Caco-2 (cell line): Measurements from ENCODE around the gene PRRT1B. TPM values are rescaled to one million over a fixed set of nuclear protein-coding genes. Genes with fewer than 3 reads are reported as not detected.

ENCODE experiments used
- BruUV-seq: library from RNA; stranded (reverse); fragments of 400-500 nt; replicated peaks from 2 replicates; lab custom pipeline; 2021; lab: Mats Ljungman, UMichigan
- CTCF ChIA-PET: fragments of 300-600 bp; sonication (Branson Sonifier 250); formaldehyde crosslinking; loops from one replicate; lab custom pipeline; 2022; ENCODE audit warnings: antibody characterized with exemption; lab: Charles Lee
- POLR2A ChIA-PET: fragments of 300-600 bp; sonication (Branson Sonifier 250); formaldehyde crosslinking; loops from one replicate; lab custom pipeline; 2022; ENCODE audit warnings: antibody characterized with exemption; lab: Charles Lee
- DNase-seq, 2 experiments: peaks; one replicate each; pipeline versions ENCODE4 v3.0.0 to v3.0.0-alpha.2; 2020 to 2022
- H3K27me3 ChIP-seq: replicated peaks from 2 replicates; pipeline ENCODE4 v1.6.0; 2011; ENCODE audit warnings: low read length; ENCODE audit not compliant: control insufficient read depth, insufficient read depth
- H3K36me3 ChIP-seq: 2 replicates; pipeline ENCODE4 v1.5.1; 2011; ENCODE audit warnings: low read length; ENCODE audit not compliant: control insufficient read depth, insufficient read depth
- H3K4me1 ChIP-seq: fragments of 250-450 bp; sonication (Bioruptor Pico); 2 replicates; pipeline ENCODE4 v1.5.1; 2020; ENCODE audit warnings: mild to moderate bottlenecking
- H3K4me3 ChIP-seq: 2 replicates; pipeline ENCODE4 v1.5.1; 2011; ENCODE audit warnings: low read depth, mild to moderate bottlenecking, control low read depth, low read length
- H3K9me3 ChIP-seq: fragments of 250-450 bp; sonication (Bioruptor Pico); 2 replicates; pipeline ENCODE4 v1.5.1; 2020; ENCODE audit warnings: mild to moderate bottlenecking, moderate library complexity
- H3K27ac Mint-ChIP-seq: one replicate; pipeline ENCODE4 v1.8.0; 2022; ENCODE audit warnings: mixed read lengths; ENCODE audit not compliant: unreplicated experiment
- H3K27me3 Mint-ChIP-seq: one replicate; pipeline ENCODE4 v1.8.0; 2022; ENCODE audit warnings: mixed read lengths; ENCODE audit not compliant: insufficient read depth, unreplicated experiment
- H3K36me3 Mint-ChIP-seq: one replicate; pipeline ENCODE4 v1.8.0; 2022; ENCODE audit warnings: mild to moderate bottlenecking, mixed read lengths; ENCODE audit not compliant: insufficient read depth, unreplicated experiment
- H3K4me1 Mint-ChIP-seq: one replicate; pipeline ENCODE4 v1.8.0; 2022; ENCODE audit warnings: low read depth, mixed read lengths; ENCODE audit not compliant: unreplicated experiment
- H3K4me3 Mint-ChIP-seq: one replicate; pipeline ENCODE4 v1.8.0; 2022; ENCODE audit warnings: mild to moderate bottlenecking, moderate library complexity, mixed read lengths; ENCODE audit not compliant: unreplicated experiment
- H3K9me3 Mint-ChIP-seq: one replicate; pipeline ENCODE4 v1.8.0; 2022; ENCODE audit warnings: mixed read lengths; ENCODE audit not compliant: unreplicated experiment
- intact Hi-C: fragments of 100-400 bp; cut with micrococcal nuclease; formaldehyde crosslinking; loops from one replicate; pipeline ENCODE4 v1.10.0; 2022; ENCODE audit not compliant: unreplicated experiment
- total RNA-seq: library from RNA; stranded (reverse); gene quantifications from 2 replicates; pipeline ENCODE4 v1.2.3, GENCODE V29; 2022
- TF ChIP-seq, protein P1 (sequence below), 2 experiments: fragments of 200-600 bp in 1 of 2; IDR thresholded peaks; 1 replicate in 1 of 2; 2 replicates in 1 of 2; pipeline versions ENCODE4 v1.5.1 to v1.8.0; 2011 to 2022; ENCODE audit warnings: antibody characterized with exemption in 1 of 2, control low read depth in 1 of 2, inconsistent platforms in 1 of 2, low read depth in 1 of 2, low read length in 1 of 2, mild to moderate bottlenecking in 1 of 2, moderate library complexity in 1 of 2; ENCODE audit not compliant: insufficient read depth in 1 of 2, severe bottlenecking in 1 of 2, unreplicated experiment in 1 of 2

PRRT1B gene
- total RNA-seq, 1 experiment from 2014 or later = 6.5 TPM

DNA sequence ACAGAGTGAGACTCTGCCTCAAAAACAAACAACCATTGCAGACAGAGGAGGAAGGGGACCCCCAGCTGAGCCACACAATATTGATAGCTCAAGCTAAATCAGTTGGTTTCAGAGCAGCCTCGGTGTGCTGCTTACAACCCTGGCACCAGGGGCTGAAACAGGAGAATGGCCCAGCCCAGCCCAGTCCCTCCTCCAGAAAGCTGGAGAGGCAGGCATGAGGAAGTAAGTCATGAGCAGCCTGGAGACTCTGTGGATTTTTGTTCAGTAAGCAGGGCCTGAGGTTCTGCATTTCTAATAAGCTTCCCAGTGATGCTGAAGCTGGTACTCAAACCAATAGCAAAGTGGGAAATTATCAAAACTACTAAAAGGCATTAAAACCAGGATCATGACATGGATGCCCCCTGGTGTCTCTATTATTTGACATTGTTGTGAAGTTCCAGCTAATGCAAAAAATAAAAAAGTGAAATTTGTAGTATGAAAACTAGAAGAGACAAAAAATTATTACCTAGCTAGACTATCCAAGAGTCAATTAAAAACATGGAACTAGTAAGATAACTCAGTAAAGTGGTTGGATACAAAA lies 14.2 kb downstream of the PRRT1B start:
- DNase-seq = no peak
- H3K4me3 ChIP-seq = no peak overlapping the region
- H3K4me1 ChIP-seq = peaks cover 14% of the 10 kb centered on the region
- Mint-ChIP-seq H3K36me3 (peaks cover 15% of the 10 kb centered on the region), H3K9me3 (no peaks in the 10 kb centered on the region), H3K27ac (no peak overlapping the region), H3K27me3 (no peaks in the 10 kb centered on the region), H3K4me1 (peaks cover 11% of the 10 kb centered on the region), H3K4me3 (no peak overlapping the region)
- H3K9me3 ChIP-seq = peaks cover 13% of the 10 kb centered on the region; the same call in 1 of the 2 replicates
- POLR2A ChIA-PET = no interaction called here
- TF ChIP-seq, protein P1, sequence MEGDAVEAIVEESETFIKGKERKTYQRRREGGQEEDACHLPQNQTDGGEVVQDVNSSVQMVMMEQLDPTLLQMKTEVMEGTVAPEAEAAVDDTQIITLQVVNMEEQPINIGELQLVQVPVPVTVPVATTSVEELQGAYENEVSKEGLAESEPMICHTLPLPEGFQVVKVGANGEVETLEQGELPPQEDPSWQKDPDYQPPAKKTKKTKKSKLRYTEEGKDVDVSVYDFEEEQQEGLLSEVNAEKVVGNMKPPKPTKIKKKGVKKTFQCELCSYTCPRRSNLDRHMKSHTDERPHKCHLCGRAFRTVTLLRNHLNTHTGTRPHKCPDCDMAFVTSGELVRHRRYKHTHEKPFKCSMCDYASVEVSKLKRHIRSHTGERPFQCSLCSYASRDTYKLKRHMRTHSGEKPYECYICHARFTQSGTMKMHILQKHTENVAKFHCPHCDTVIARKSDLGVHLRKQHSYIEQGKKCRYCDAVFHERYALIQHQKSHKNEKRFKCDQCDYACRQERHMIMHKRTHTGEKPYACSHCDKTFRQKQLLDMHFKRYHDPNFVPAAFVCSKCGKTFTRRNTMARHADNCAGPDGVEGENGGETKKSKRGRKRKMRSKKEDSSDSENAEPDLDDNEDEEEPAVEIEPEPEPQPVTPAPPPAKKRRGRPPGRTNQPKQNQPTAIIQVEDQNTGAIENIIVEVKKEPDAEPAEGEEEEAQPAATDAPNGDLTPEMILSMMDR (IDR thresholded peaks at IDR 0.05; ENCODE audit: insufficient read depth in 1 of 2, low read depth in 1 of 2, low read length in 1 of 2, severe bottlenecking in 1 of 2, unreplicated experiment in 1 of 2) = no peak
- CTCF ChIA-PET = interaction anchor here (0.5 to 0.7 kb wide), 2 partner anchors 79 to 264 kb away, joined by 3 to 4 read pairs; no protein-coding TSS in a partner anchor
- no peaks in the 10 kb centered on the region for H3K27me3 ChIP-seq
- BruUV-seq = TSS peak; percentile 56
- intact Hi-C loops = no loop called here
- no peaks in the 10 kb centered on the region; the same call in 1 of the 2 replicates for H3K36me3 ChIP-seq

- peaks cover 14% of the 10 kb centered on the region for H3K4me1 ChIP-seq
- intact Hi-C loops = loop anchor here (10.0 kb wide), 1 partner anchor 57 kb away; the partner anchor contains the start of gene POMT1
- peak overlapping the region; percentile 90 for H3K27ac Mint-ChIP-seq
- H3K9me3 ChIP-seq = peaks cover 13% of the 10 kb centered on the region; the same call in 1 of the 2 replicates
- POLR2A ChIA-PET = no interaction called here
- H3K27me3 ChIP-seq = no peaks in the 10 kb centered on the region
- CTCF ChIA-PET = interaction anchor here (1.5 kb wide), 1 partner anchor 16 kb away, joined by 8 read pairs; the partner anchor contains the start of gene PRRT1B
- no peak overlapping the region for H3K4me3 ChIP-seq
- peaks cover 11% of the 10 kb centered on the region for H3K4me1 Mint-ChIP-seq
- H3K27me3 Mint-ChIP-seq = no peaks in the 10 kb centered on the region
- no peaks in the 10 kb centered on the region for H3K36me3 ChIP-seq
- H3K36me3 Mint-ChIP-seq = peaks cover 22% of the 10 kb centered on the region
- BruUV-seq = no TSS peak
- TF ChIP-seq, protein P1 (IDR thresholded peaks at IDR 0.05; ENCODE audit: insufficient read depth in 1 of 2, low read depth in 1 of 2, low read length in 1 of 2, severe bottlenecking in 1 of 2, unreplicated experiment in 1 of 2) = no peak
- peak overlapping the region; percentile 68 for H3K4me3 Mint-ChIP-seq
- H3K9me3 Mint-ChIP-seq = no peaks in the 10 kb centered on the region
- peak; percentile 62 to 70 for DNase-seq
Measured at GRCh38 chr9:131562032-131562959, 17.0 kb downstream of the PRRT1B start.

- DNase-seq = no peak
- ChIA-PET POLR2A (no interaction called here), CTCF (interaction anchor here (0.7 kb wide), 1 partner anchor 604 kb away, joined by 4 read pairs; no protein-coding TSS in a partner anchor)
- peaks cover 14% of the 10 kb centered on the region for H3K4me1 ChIP-seq
- no peaks in the 10 kb centered on the region for H3K27me3 Mint-ChIP-seq
- no peak overlapping the region for H3K4me3 Mint-ChIP-seq
- no peak overlapping the region for H3K4me3 ChIP-seq
- peaks cover 11% of the 10 kb centered on the region for H3K4me1 Mint-ChIP-seq
- H3K9me3 ChIP-seq = peaks cover 13% of the 10 kb centered on the region; the same call in 1 of the 2 replicates
- intact Hi-C loops = loop anchor here (10.0 kb wide), 1 partner anchor 61 kb away; the partner anchor contains the start of gene POMT1
- no peaks in the 10 kb centered on the region for H3K9me3 Mint-ChIP-seq
- H3K36me3 ChIP-seq = no peaks in the 10 kb centered on the region
- BruUV-seq = no TSS peak
- H3K27ac Mint-ChIP-seq = no peak overlapping the region
- no peaks in the 10 kb centered on the region for H3K27me3 ChIP-seq
- H3K36me3 Mint-ChIP-seq = peaks cover 34% of the 10 kb centered on the region
- TF ChIP-seq, protein P1 (IDR thresholded peaks at IDR 0.05; ENCODE audit: insufficient read depth in 1 of 2, low read depth in 1 of 2, low read length in 1 of 2, severe bottlenecking in 1 of 2, unreplicated experiment in 1 of 2) = no peak
Measured at GRCh38 chr9:131565369-131565768, 20.0 kb downstream of the PRRT1B start.
